NCI-H2227 treated with DMSO at 0.1 percent for 48 hours (cell line): ENCODE results near the gene EIF5AL1.
"Not testable (repeated sequence)": the region's sequence is repeated elsewhere in the genome, so short reads cannot be mapped to it uniquely, and the experiment has no call there.

Experiments
- DNase-seq: peaks from one replicate; lab custom pipeline; 2025; lab: John Stamatoyannopoulos, UW

Gene EIF5AL1

DNA sequence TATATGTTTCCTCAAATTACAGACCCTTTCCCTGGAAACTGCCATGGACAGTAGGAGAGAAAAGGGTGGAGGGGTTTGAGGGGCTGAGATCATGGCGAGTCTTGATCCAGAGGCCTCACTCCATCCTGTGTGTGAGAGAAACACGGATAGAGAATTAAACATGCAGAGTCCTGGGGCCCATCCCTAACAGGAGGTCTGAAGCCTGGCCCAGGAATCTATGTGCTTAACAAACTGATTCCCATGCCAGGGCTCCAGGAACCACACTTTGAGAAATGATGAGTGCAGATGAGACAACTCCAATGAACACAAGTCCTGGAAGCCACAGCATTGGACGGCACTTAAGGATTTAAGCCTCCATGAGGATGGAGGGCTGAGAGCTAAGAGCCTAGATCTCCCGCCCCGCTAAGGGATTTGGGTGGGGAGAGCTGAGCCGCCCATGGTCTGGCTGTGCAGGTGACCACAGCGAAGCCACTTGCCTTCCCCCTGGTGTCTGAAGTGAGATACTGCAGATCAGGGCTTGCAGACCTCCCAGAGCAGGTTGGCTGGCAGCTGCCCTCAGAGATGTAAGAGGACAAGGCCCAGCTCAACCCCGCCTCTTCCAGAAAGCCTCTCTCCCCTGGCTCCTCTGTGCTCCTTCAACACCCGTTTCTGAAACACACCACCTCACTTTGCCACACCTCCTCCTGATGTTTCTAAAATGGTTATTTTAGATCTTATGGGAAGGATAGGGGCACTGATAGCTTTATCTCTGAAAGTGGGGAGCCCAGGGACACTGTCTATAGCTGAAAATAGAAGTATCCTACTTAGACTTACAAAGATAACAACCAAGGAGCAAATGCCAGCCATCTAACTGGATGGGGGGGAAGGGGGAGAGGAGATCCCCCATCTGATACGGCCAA lies 24.8 kb upstream of the EIF5AL1 start:
- DNase-seq = peak; percentile 5

DNA sequence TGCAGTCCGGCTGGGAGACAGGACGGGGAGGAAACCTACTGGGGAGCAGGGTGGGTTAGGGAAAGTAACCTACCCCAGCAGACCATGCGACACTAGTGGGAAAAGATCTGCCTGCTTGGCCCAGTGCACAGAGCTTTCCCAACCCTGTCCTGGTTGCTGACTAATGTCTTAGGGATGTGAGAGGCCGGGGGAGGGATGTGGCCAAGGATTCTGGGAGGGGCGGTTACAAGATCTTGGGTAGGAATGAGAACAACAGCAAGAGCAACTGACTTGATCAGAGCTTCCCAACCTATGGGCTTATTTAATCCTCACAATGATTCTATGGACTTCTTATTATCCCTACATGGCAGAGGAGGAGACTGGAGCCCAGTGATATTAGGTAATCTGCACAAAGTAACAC lies 24.0 kb upstream of the EIF5AL1 start:
- no peak for DNase-seq

DNA sequence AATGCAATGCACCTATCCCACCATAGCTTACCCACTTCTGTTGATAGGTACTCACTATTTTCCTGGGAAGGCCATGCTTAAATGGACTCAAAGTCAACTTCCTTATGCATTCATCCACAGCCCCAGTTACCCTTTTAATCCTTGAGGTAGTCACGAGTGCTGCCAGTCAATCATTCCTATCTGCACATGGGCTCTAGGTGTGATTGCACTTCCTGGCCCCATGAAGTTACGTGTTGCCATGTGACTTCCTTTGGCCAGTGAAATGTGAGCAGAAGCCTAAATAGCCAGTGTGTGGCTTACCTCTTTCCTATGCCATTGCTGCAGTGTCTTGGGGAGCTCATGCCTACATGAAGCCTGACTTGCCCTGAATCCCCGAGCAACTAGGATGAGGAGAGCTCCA lies 23.5 kb upstream of the EIF5AL1 start:
- no peak for DNase-seq

DNA sequence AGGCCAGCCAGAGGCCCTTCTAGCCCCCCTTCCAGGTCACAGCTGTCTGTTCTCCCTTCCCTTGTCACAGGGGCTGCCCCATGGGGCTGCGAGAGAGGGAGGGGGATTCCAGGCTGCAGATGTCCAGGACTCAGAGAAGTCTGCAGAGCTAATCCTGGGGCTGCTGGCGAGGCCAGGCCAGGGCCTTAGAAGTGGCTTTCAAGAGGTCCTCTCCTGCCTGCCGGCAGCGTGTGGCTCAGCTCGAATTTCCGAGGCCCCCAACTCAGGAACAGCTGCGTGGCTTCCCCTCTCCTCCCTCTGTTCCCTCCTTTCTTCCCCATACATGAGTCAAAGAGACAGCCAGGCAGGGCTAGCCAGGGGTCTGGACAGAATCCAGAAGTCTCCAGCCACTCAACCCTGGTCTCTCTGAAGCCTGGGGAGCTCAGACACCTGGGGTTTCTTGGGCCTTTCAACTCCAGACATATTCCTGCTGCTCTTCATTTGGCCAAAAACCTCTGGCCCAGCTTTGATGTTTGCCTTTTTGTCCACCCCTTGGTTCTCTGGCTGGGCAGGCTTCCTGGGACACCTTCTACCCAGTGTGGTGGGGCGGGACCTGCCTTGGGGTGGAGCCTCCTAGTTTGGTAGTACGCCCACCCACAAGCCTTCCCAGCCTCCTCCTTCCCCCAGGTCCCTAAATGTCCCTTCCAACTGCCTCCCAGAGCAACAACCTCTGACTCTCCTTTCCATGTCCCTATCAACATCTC lies 21.8 kb upstream of the EIF5AL1 start:
- DNase-seq = no peak

DNA sequence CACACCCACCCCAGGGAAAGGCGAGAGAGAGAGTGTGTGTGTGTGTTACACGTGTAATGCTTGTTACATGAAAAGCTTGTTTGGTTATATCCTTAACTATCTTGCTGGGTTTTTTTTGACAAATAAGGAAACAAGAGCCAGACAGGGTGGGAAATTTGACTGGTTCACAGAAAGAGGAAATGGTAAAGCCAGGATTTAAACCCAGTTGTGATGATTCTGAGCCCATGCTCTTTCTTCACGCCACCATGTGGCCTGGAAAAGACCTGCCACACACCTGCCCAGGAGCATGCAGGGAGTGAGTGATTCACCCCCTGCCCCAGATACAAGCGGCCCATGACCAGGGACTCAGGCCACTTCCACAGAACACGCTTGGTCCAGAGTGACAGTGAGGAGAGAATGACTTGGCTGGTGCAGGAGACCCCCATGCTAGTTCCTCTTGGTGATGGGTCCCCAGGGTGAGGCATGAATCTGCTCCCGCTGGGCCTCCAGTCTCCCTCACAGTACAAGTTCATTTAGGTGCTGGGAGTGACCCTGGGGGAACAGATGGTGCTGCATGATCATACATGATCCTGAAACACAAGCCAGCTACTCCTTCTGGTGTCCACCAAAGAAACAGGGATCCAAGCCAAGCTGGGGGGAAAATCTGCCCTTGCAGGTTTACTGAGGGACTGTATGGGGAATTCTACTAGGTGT lies 21.0 kb upstream of the EIF5AL1 start:
- no peak for DNase-seq

DNA sequence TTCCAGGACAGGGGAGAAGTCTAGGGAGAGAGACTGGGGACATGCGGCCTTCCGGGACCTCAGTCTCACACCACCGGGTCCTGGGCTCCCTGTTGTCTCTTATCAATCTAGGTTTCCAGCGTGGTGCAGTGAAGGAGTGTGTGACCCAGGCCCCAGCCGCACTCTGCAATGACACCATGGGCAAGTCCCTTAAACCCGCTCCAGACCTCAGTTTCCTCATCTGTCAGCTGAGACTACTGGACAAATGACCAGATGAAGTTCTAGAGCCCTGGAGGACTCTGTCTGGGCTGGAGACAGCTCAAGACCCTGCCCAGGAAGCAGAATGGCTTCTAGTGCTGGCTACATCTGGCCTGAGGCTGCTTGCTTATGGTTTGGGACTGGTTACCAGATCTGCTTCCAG lies 20.1 kb upstream of the EIF5AL1 start:
- no peak for DNase-seq

DNA sequence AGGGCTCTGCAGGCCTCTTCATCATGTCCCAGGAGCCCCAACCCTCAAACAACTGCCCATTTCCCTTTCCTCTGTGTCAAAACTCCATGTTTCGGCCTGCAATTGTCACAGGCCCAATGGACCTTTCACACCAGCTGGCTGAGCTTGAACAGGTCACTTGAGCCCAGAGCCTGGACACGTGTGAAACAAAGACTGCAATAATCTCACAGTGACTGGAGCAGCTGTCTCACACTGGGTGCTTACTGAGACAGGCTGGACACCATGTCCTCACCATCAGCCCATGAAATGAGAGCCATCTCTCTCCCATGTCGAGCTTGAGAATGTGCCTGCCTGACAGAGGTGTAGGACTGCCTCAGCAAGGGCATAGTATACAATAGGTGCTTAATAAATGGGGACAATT lies 19.5 kb upstream of the EIF5AL1 start:
- DNase-seq = no peak

DNA sequence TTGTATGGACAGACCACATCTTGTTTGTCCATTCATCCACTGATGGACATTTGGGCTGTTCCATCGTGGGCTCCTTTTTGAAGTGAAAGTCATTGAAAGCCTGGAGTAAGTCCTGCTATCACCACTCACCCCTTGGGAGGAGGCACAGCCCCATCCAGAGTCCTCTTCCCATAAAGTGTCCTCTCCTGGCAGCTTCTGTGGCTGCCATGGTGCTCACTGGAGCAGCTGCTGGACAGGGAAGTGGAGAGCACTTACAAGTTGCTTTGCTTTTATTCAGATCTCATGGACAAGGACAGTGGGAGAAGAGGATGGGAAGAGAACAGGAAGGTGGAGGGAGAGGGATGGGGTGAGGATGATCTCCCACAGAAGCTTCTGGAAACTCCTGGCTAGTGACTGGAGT lies 18.5 kb upstream of the EIF5AL1 start:
- DNase-seq = no peak

DNA sequence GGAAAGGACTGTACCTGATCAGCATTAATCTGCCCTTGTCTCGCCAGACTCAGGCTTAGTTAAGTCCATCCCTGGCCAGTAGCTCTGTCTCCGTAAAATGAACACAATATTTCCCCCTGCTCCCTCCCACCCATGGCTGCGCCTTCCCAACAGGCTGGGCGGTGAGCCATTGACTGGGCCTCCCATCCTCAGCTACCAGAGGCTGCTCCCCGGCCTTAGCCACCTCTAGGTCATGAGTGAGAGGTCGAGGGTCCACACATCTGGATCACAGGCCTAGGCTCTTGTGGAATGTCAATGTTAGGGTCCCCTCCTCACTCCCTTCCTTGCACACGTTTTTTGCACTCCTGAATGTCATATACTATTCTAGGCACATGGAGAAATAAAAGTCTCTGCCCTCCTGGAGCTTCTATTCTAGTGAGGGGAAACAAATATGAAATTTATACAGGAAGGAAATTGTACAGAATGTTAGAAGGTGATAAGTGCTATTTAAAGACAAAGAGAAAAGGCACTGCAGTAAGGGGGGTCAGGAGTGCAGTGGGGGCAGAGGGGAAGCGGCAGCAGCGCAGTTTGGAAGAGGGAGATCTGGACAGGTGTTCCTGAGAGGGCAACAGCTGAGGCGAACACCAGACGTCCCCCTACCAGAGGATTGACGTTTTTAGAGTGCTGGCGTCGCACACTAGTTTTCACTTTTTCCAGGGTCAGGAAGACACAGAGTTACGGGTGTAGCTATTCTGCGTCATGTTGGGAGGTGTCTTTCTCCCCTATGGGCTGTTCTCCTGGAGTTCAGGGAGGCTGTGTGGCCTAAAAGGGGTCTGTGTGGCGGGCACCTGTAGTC lies 17.2 kb upstream of the EIF5AL1 start:
- DNase-seq = no peak

DNA sequence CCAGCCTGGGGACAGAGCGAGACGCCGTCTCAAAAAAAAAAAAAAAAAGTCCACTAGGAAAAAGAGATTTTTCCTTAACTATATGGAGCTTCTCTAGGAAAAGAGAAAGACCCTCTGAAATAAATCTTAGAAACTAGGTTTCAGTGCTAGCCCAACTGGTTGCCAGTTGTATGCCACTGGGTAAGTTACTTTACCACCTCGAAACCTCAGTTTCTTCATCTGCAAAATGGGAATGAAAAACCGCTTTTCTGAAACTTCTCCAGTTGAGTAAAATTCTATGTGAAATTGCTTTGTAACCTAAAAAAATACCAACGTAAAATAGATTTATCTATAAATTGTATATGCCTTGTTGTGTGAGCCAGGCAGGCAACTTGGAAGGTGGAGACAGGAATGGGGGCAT lies 16.5 kb upstream of the EIF5AL1 start:
- no peak for DNase-seq

DNA sequence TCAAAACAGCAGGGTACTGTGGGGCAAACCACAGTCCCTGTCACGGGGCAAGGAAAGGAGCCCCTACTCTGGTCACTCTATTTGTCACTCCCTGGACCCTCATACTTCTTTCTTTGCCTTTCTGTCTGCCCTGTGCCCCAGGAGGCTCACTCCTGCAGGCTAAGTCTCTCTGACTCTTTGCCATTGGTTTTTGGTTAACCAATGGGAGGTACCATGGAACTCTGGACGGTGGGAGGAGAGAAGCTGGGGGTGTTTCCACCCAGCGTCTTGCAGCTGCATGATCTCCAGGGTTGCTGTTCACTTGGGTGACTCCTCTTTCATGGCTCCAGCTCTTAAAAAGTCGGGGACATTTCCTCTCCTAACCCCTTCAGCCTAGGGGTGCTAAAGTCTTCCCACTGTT lies 15.4 kb upstream of the EIF5AL1 start:
- no peak for DNase-seq

DNA sequence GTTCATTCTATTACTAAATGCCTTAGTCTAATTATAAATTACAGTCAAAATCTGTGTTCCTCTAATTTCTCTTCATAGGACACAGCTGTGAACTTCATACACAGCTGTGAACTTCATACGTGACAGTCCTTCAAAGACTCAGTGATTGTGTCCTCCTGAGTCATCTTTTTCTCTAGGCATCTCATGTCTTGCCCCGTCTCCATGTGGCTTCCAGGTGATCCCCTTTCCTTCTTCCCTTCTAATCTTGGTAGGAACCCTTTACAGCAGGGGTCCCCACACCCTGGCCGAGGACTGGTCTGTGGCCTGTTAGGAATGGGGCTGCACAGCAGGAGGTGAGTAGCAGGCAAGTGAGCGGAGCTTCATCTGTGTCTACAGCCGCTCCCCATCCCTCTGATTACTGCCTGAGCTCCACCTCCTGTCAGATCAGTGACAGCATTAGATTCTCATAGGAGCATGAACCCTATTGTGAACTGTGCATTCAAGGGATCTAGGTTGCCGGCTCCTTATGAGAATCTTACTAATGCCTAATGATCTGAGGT lies 14.0 kb upstream of the EIF5AL1 start:
- DNase-seq = no peak

DNA sequence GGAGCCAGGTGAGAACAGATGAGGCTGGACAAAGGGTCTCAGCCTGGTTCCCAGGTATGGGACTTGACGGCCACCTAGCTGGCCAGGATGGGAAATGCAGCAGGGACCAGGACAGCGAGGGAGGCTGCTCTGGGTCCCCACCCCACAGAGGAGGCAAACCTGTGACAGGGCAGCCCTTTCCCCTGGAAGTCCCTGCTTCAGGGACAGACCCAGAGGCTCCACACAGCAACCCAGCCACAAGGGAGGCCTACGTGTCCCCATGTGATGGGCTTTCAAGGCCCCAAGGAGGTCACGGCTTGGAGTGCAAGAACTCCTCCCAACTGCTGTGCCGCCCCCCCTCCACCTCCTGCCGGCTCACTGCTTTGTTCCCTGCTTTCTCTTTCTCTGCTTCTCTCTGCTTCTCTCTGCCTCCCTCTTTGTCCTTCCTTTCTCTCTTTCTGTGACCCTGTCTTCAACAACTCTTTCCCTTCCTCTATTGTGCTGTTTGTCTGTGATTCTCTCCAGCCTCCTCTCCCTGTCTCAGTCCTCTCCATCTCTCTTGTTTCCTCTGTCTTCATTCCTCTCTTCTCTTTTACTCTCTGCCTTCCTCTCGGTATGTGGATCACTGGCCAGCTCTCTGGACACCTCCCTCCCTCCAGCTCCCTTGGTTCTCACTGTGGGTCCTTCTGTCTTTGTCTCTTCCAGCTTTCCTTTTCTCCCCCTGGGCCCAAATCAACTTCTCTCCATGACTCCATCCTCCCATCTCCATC lies 9.6 kb upstream of the EIF5AL1 start:
- no peak for DNase-seq

DNA sequence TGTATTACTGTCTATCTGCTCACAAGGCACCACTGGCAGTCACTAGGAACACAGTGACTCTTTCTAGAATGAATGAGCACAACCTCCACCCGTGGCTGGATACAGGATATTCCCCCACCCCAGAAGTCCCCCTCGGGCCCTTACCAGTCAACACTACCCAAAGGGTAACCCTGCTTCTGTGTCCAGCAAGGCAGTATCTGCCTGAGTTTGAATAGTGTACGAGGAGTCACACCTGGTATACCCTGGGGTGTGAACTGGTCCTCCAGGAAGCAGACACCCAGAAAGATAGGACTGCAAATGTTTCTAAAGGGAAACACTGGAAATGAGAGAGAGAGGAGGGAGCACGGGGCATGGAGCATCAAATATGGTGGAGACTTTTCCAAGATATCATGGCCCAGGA lies 8.5 kb upstream of the EIF5AL1 start:
- DNase-seq = not testable (repeated sequence)

DNA sequence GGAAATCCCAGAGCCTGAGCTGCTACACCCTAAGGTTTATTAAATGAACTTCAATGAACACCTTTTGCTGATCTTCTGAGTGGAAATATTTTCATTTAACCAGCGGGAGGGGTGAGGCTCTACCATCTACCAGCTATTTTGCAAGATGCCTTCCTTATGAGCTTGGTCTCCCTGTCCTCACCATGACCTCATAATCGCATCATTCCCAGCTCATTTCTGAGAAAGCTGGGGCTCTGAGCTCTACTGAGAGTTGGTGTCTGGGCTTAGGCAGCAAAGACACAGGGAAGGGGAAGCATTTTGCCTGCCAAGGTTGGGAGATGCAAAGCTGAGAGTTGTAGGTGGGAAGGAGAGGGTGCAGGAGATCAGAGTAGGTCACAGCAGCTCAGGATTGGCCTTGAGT lies 7.8 kb upstream of the EIF5AL1 start:
- DNase-seq = not testable (repeated sequence)

DNA sequence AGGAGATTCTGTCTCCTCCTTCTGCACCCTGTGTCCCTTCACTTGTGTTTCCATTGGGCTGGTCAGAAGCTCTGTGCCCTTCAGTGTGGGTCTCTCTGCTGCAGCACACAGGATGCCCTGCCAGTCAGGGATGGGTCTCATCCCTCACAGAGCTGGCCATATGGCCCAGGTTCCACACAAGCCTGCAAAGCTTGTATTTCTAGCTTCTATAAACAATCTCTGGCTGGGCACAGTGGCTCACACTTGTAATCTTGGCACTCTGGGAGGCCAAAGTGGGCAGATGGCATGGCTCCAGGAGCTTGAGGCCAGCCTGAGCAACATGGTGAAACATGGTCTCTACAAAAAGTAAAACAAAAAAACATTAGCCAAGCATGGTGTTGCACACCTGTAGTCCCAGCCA lies 7.0 kb upstream of the EIF5AL1 start:
- not testable (repeated sequence) for DNase-seq

DNA sequence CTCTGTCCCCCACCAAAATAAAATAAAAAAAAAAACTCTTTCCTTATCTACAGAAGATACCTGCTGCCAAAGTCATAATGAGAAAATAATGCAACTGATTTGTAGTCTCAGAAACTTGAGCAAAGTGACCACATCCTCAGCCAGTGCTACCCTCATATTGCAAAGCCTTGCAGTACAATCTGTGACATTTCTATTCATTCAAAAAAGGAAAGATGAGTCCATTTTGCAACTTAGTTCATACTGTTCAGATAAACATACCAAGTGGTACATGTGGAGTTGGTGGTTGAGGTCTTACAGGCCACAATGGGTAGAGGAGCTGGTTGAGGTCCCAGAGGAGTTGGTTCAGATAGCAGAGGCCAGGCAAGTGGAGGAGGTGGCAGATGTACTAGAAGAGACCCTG lies 6.5 kb upstream of the EIF5AL1 start:
- DNase-seq = no peak

DNA sequence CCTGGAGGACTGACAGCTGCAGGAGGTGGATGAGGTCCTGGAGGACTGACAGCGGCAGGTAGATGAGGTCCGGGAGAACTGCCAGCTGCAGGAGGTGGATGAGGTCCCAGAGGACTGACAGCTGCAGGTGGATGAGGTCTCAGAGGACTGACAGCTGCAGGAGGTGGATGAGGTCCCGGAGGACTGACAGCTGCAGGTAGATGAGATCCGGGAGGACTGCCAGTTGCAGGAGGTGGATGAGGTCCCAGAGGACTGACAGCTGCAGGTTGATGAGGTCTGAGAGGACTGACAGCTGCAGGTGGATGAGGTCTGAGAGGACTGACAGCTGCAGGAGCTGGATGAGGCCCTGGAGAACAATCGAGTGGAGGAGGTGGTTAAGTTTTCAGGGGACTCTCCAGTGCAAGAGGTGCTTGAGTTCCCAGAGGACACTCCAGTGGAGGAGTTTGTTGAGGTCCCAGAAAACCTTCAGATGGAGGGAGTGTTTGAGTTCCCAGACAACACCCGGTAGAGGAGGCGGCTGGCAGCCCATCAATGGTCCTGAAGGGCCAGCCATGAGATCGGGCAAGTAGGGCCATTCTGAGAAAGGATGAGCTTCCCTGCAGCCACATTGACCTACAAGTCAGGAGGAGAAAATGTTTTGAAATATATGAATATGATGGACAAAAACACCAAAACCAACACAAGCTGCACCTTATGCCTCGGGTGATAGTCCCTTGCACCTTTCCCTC lies 4.7 kb upstream of the EIF5AL1 start:
- DNase-seq = no peak

DNA sequence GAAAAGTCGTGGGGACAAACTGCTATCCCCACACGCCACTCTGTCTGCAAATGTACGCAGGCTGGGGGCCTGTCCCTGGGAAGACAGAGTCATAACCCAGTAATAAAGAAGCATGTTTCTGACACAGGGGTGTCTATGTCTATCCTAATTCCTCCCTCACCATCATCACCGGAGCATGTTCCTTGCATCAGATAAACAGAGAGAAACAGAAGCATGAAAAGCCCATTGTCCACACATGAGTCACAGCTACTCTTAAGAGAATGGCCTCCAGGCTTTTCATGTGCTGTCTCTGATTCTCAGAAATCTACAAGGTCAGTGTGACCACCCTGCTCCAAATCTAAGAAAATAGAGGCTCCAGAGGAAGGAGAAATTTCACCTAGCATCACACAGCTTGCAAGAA lies 4.1 kb upstream of the EIF5AL1 start:
- DNase-seq = not testable (repeated sequence)

DNA sequence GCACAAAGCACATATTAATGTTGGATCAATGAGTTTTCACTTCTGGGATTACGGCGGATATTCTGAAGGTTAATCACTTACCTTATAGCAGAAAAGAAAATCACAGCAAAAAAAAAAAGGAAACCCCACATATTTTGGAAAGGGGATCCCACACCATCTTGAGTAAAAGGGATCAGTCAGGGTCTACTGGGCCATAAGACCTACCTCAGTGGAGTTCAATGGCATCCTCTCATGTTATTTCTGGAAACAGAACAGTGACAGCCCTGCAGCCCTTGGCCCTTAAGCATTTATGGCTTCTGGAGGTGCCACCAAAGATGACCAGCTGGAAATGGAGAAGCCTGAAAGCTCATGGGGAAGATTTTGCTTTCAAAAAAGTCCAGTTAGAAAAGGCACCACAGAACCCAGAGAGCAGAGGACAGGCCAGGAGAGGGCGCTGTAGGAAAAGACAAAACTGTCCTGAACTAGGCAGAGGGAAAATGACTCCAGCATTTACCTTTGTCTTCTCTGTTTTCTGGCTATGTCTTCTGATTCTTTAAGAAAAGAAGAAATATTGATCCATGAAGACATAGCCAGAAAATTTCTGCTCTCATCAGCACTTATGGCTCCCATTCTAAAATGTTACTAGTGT lies 2.9 kb upstream of the EIF5AL1 start:
- not testable (repeated sequence) for DNase-seq
